A549 (cell line): ENCODE data around the gene SOS1. TPM values are rescaled to one million over a fixed set of nuclear protein-coding genes. Genes with fewer than 3 reads are reported as not detected.
A peak's percentile ranks its signal among the peaks of the same experiment; 100 is the strongest.
"Not testable (repeated sequence)": the region's sequence is repeated elsewhere in the genome, so short reads cannot be mapped to it uniquely, and the experiment has no call there.

Experiments used
- ATAC-seq, 2 experiments: fragments of 200-7000 bp in 1 of 2; fragments of >200 bp in 1 of 2; cut with Nextera tagmentation in 1 of 2; cut with Tn5 transposase in 1 of 2; 3 replicates each; pipeline versions ENCODE4 v1.8.0 to v1.9.1; 2018 to 2020; ENCODE audit warnings: mild to moderate bottlenecking in 1 of 2, moderate library complexity in 1 of 2
- CTCF ChIA-PET: fragments of 300-600 bp; sonication (Branson Sonifier 250); formaldehyde crosslinking; extraction: SDS; loops from one replicate; lab custom pipeline; 2021; ENCODE audit warnings: antibody characterized with exemption, inconsistent platforms; lab: Yijun Ruan, JAX
- POLR2A ChIA-PET: fragments of 350-600 bp; formaldehyde crosslinking; extraction: SDS; loops from one replicate; lab custom pipeline; 2021; ENCODE audit warnings: antibody characterized with exemption, inconsistent platforms; lab: Yijun Ruan, JAX
- DNase-seq, 2 experiments: peaks; one replicate each; pipeline versions ENCODE4 v3.0.0 to v3.0.0-alpha.2; 2011 to 2016; ENCODE audit warnings: low read depth in 1 of 2, low spot score in 1 of 2
- FAIRE-seq: peaks from 2 replicates; lab custom pipeline; 2011; peaks lifted over from hg19 to GRCh38; lab: Jason Lieb, UNC
- H3K27ac ChIP-seq, 2 experiments: fragments of >200 bp; sonication (Bioruptor Twin); formaldehyde crosslinking; 3 replicates each; pipeline ENCODE4 v1.5.1; 2016 to 2017
- H3K4me1 ChIP-seq: fragments of >200 bp; sonication (Bioruptor Twin); formaldehyde crosslinking; 3 replicates; pipeline ENCODE4 v1.6.1; 2016
- H3K4me2 ChIP-seq: fragments of >200 bp; sonication (Bioruptor Twin); formaldehyde crosslinking; 3 replicates; pipeline ENCODE4 v1.6.1; 2016
- H3K4me3 ChIP-seq: fragments of >200 bp; sonication (Bioruptor Twin); formaldehyde crosslinking; 3 replicates; pipeline ENCODE4 v1.5.1; 2016
- H3K9me3 ChIP-seq: fragments of >200 bp; sonication (Bioruptor Twin); formaldehyde crosslinking; 3 replicates; pipeline ENCODE4 v1.6.1; 2016
- CBX2 ChIP-seq: fragments of 200-600 bp; sonication (generic); IDR thresholded peaks from 2 replicates; pipeline ENCODE4 v1.6.1; 2016; ENCODE audit warnings: low read depth, mild to moderate bottlenecking, borderline replicate concordance
- CHD2 ChIP-seq: fragments of 150-350 bp; IDR thresholded peaks from 2 replicates; pipeline ENCODE4 v1.6.1; 2014; ENCODE audit warnings: low read length; ENCODE audit not compliant: partially characterized antibody
- CHD4 ChIP-seq: fragments of 200-600 bp; sonication (generic); IDR thresholded peaks from 2 replicates; pipeline ENCODE4 v1.6.1; 2016; ENCODE audit warnings: antibody characterized with exemption, mild to moderate bottlenecking, borderline replicate concordance
- E2F6 ChIP-seq: IDR thresholded peaks from 2 replicates; pipeline ENCODE4 v1.6.1; 2012; ENCODE audit warnings: low read depth, borderline replicate concordance
- EHMT2 ChIP-seq: fragments of 200-600 bp; sonication (generic); IDR thresholded peaks from 2 replicates; pipeline ENCODE4 v1.6.1; 2016; ENCODE audit warnings: antibody characterized with exemption, low read depth, mild to moderate bottlenecking, moderate library complexity
- EP300 ChIP-seq, 2 experiments: fragments of >200 bp; sonication (Bioruptor Twin); formaldehyde crosslinking; IDR thresholded peaks; 2 replicates in 1 of 2; 3 replicates in 1 of 2; pipeline ENCODE4 v1.6.1; 2016 to 2017
- ESRRA ChIP-seq: fragments of 150-350 bp; IDR thresholded peaks from 2 replicates; pipeline ENCODE4 v1.6.1; 2014; ENCODE audit warnings: mild to moderate bottlenecking, low read length, borderline replicate concordance
- FOXS1 ChIP-seq: fragments of 250-450 bp; sonication (Bioruptor Pico); IDR thresholded peaks from 2 replicates; pipeline ENCODE4 v1.5.0; 2020; ENCODE audit warnings: mild to moderate bottlenecking, moderate library complexity
- GATA3 ChIP-seq: IDR thresholded peaks from 2 replicates; pipeline ENCODE4 v1.6.1; 2012; ENCODE audit warnings: borderline replicate concordance
- HDAC2 ChIP-seq: fragments of 200-600 bp; sonication (generic); IDR thresholded peaks from 2 replicates; pipeline ENCODE4 v1.6.1; 2016
- HEYL ChIP-seq: fragments of 250-450 bp; sonication (Bioruptor Pico); IDR thresholded peaks from 2 replicates; pipeline ENCODE4 v1.8.0; 2021; ENCODE audit warnings: mild to moderate bottlenecking, moderate library complexity
- JUNB ChIP-seq: fragments of >200 bp; sonication (Bioruptor Twin); formaldehyde crosslinking; IDR thresholded peaks from 2 replicates; pipeline ENCODE4 v1.6.1; 2016
- KDM1A ChIP-seq: fragments of 200-600 bp; sonication (generic); IDR thresholded peaks from 2 replicates; pipeline ENCODE4 v1.6.1; 2016; ENCODE audit warnings: low read depth, mild to moderate bottlenecking
- KDM5A ChIP-seq: fragments of 200-600 bp; sonication (generic); IDR thresholded peaks from 2 replicates; pipeline ENCODE4 v1.6.1; 2016; ENCODE audit warnings: antibody characterized with exemption, mild to moderate bottlenecking
- MAFK ChIP-seq: fragments of 450-650 bp; IDR thresholded peaks from 2 replicates; pipeline ENCODE4 v1.6.1; 2014; ENCODE audit not compliant: partially characterized antibody
- NFE2L2 ChIP-seq: fragments of 150-350 bp; conservative IDR thresholded peaks from 2 replicates; pipeline ENCODE4 v1.6.1; 2014; ENCODE audit warnings: low read length
- POLR2AphosphoS2 ChIP-seq: conservative IDR thresholded peaks from 2 replicates; pipeline ENCODE4 v1.6.1; 2012; ENCODE audit warnings: low read length, improper control_type of control experiment, inconsistent platforms
- RAD21 ChIP-seq, 2 experiments: fragments of >200 bp in 1 of 2; sonication (Bioruptor Twin) in 1 of 2; formaldehyde crosslinking in 1 of 2; IDR thresholded peaks in 1 of 2; conservative IDR thresholded peaks in 1 of 2; 2 replicates in 1 of 2; 3 replicates in 1 of 2; pipeline ENCODE4 v1.6.1; 2012 to 2018; ENCODE audit warnings: inconsistent platforms in 1 of 2
- RARB ChIP-seq: fragments of 250-450 bp; sonication (Bioruptor Pico); IDR thresholded peaks from 2 replicates; pipeline ENCODE4 v1.8.0; 2021; ENCODE audit warnings: mild to moderate bottlenecking, moderate library complexity
- RCOR1 ChIP-seq: fragments of 150-350 bp; IDR thresholded peaks from 2 replicates; pipeline ENCODE4 v1.6.1; 2014; ENCODE audit warnings: antibody characterized with exemption, low read length, low read depth
- RNF2 ChIP-seq: fragments of 200-600 bp; sonication (generic); IDR thresholded peaks from 2 replicates; pipeline ENCODE4 v1.6.1; 2016; ENCODE audit warnings: low read depth, mild to moderate bottlenecking, antibody characterized with exemption, moderate library complexity, borderline replicate concordance
- TFCP2L1 ChIP-seq: fragments of 250-450 bp; sonication (Bioruptor Pico); IDR thresholded peaks from 2 replicates; pipeline ENCODE4 v1.5.0; 2021; ENCODE audit warnings: mild to moderate bottlenecking
- USF2 ChIP-seq: fragments of 450-650 bp; IDR thresholded peaks from 2 replicates; pipeline ENCODE4 v1.6.1; 2014; ENCODE audit warnings: antibody characterized with exemption
- ZFP36 ChIP-seq: fragments of 450-650 bp; IDR thresholded peaks from 2 replicates; pipeline ENCODE4 v1.6.1; 2014; ENCODE audit warnings: borderline replicate concordance; ENCODE audit not compliant: partially characterized antibody
- WGBS: methylation state at CpG from one replicate; pipeline ENCODE4 v1.1.6; 2017; ENCODE audit errors: missing lambda C conversion rate; 5-methylcytosine and 5-hydroxymethylcytosine counted together
- polyA plus RNA-seq, 4 experiments: library from polyadenylated mRNA; depleted of rRNA in 3 of 4; stranded (reverse); fragments of >200 nt; fragmentation: RNase III in 1 of 4; extraction: RNeasy Plus Mini Kit Qiagen cat#74134 plus additional on column Dnase treatment in 1 of 4; gene quantifications; 2 replicates in 3 of 4; 3 replicates in 1 of 4; pipeline ENCODE4 v1.2.3, GENCODE V29; 2011 to 2017
- TF ChIP-seq, protein P1 (sequence below): IDR thresholded peaks from 2 replicates; pipeline ENCODE4 v1.6.1; 2012

SOS1 gene
- polyA plus RNA-seq, 2 of the 4 experiments (the other 2 are of a cell fraction) = 19.6 to 48.9 TPM

DNA sequence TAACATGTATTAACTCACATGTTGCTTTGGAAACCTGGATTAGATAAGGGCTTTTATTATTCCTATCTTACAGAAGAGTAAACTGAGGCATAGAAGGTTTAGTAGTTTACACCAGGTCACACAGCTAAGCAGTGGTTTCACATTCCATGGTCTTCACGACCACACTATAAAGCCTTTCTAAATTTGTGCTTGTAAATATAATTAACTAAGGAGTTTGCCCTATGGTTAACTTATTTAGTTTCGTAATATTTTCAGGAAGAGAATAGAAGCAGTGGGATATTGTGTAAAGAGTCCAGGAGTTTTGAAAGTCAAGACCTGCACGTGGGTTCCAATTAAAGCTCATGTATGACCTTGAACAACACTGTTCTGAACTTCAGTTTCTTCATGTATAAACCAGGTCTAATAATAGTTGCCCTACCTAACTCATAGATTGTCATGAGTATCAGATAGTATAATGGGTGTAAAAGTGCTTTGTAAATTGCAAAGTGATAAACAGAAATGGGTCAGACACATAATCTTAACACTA is 19.5 kb upstream of the SOS1 start:
- no peak for TF ChIP-seq RCOR1
- no peak for TF ChIP-seq ZFP36
- no peak for TF ChIP-seq JUNB
- no peak for TF ChIP-seq KDM5A
- TF ChIP-seq FOXS1 = no peak
- TF ChIP-seq POLR2AphosphoS2 = no peak
- TF ChIP-seq E2F6 = no peak
- TF ChIP-seq ESRRA = no peak
- 41% methylated on average over 3 of the region's 3 CpGs for WGBS
- peaks cover 34% of the 10 kb centered on the region for H3K4me1 ChIP-seq
- peak overlapping the region; percentile 2; the same call in 2 of the 3 replicates for H3K4me2 ChIP-seq
- ATAC-seq (no peak), FAIRE-seq (no peak), DNase-seq (no peak)
- ChIA-PET CTCF (interaction anchor here (0.9 kb wide), 1 partner anchor 10 kb away, joined by 3 read pairs; no protein-coding TSS in a partner anchor), POLR2A (interaction anchor here (1.0 kb wide), 1 partner anchor 20 kb away, joined by 3 read pairs; the partner anchor contains the start of gene SOS1)
- no peak overlapping the region for H3K4me3 ChIP-seq
- H3K27ac ChIP-seq = peak overlapping the region in 1 of 2 experiments; percentile 9; a peak in 1 of 6 replicates
- no peaks in the 10 kb centered on the region for H3K9me3 ChIP-seq

DNA sequence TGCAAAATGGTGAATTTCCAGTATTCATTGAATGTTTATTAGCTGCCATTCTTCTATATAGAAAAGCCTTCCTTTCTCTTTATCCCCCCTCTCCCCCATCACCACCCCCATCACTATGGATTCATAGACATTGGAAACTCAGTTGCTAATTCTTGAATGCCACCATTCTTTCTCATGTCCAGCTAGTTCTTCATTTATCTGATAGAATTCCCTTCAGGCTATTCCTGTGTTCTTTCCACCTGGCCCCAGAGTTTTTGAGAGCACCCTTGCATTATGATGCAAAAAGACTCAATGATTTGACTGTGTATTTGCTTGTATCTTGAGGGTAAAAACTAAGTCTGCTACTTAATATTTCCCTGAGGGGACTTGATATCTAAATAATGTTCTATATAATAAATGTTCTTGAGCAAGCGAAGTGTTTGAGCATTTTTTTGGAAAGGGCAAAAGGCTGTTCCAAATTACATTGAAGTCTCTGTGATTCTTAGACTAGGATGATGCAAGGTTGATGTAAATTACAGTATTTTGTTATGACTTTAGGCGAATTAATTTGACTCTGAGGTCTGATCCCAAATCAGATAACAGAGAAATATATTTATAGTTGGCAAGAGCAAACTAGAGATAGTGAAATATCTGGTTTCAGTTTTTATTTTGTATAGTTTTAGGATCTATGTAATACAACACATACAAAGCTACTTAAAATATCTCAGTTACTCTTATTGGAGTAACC is 18.8 kb upstream of the SOS1 start:
- CTCF ChIA-PET = interaction anchor here (0.9 to 1.7 kb wide), 2 partner anchors 9 to 15 kb away, joined by 3 to 4 read pairs; no protein-coding TSS in a partner anchor
- H3K9me3 ChIP-seq = no peaks in the 10 kb centered on the region
- no peak for TF ChIP-seq CHD4
- TF ChIP-seq EHMT2 = no peak
- no peak for TF ChIP-seq MAFK
- H3K4me3 ChIP-seq = no peak overlapping the region
- 67% methylated on average over 2 of the region's 2 CpGs for WGBS
- FAIRE-seq (no peak), ATAC-seq (no peak), DNase-seq (no peak)
- H3K4me1 ChIP-seq = peaks cover 34% of the 10 kb centered on the region
- POLR2A ChIA-PET = interaction anchor here (1.0 kb wide), 1 partner anchor 19 kb away, joined by 3 read pairs; the partner anchor contains the start of gene SOS1
- H3K4me2 ChIP-seq = peak overlapping the region; percentile 2; the same call in 2 of the 3 replicates
- peak overlapping the region; percentile 9 to 19; a peak in 2 of 6 replicates for H3K27ac ChIP-seq

DNA sequence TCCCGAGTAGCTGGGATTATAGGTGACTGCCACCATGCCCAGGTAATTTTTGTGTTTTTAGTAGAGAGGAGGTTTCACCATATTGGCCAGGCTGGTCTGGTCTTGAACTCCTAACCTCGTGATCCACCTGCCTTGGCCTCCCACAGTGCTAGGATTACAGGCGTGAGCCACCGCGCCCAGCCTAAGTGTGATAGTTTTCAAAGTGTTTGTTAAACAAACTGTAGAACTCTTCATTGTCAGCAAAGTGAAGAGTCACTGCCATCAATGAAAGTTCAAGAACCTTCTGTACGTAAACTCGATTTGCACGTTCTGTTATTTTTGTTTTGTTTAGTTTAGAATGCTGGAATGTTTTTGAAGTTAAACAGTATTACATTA is 18.0 kb upstream of the SOS1 start:
- H3K4me1 ChIP-seq = peaks cover 34% of the 10 kb centered on the region
- DNase-seq (no peak), FAIRE-seq (no peak), ATAC-seq (no peak)
- no peak overlapping the region for H3K4me3 ChIP-seq
- H3K9me3 ChIP-seq = no peaks in the 10 kb centered on the region
- H3K4me2 ChIP-seq = peak overlapping the region; percentile 38; the same call in 1 of the 3 replicates
- POLR2A ChIA-PET = no interaction called here
- 84% methylated on average over 8 of the region's 8 CpGs for WGBS
- no peak overlapping the region; a peak in 1 of 6 replicates for H3K27ac ChIP-seq
- CTCF ChIA-PET = interaction anchor here (1.7 kb wide), 1 partner anchor 14 kb away, joined by 4 read pairs; no protein-coding TSS in a partner anchor
- TF ChIP-seq CBX2 (no peak), CHD2 (no peak), EP300 (IDR thresholded peaks at IDR 0.05) (no peak), TFCP2L1 (no peak), FOXS1 (no peak), NFE2L2 (no peak), RAD21 (conservative IDR thresholded peaks at IDR 0.05 in 1 of 2, IDR thresholded peaks at IDR 0.05 in 1 of 2) (no peak), HEYL (no peak), CHD4 (no peak), RARB (CRISPR knock-in tag) (no peak), KDM1A (no peak), GATA3 (no peak), HDAC2 (no peak), MAFK (no peak), USF2 (no peak), RNF2 (no peak)
- TF ChIP-seq, protein P1, sequence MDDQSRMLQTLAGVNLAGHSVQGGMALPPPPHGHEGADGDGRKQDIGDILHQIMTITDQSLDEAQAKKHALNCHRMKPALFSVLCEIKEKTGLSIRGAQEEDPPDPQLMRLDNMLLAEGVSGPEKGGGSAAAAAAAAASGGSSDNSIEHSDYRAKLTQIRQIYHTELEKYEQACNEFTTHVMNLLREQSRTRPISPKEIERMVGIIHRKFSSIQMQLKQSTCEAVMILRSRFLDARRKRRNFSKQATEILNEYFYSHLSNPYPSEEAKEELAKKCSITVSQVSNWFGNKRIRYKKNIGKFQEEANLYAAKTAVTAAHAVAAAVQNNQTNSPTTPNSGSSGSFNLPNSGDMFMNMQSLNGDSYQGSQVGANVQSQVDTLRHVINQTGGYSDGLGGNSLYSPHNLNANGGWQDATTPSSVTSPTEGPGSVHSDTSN = no peak

DNA sequence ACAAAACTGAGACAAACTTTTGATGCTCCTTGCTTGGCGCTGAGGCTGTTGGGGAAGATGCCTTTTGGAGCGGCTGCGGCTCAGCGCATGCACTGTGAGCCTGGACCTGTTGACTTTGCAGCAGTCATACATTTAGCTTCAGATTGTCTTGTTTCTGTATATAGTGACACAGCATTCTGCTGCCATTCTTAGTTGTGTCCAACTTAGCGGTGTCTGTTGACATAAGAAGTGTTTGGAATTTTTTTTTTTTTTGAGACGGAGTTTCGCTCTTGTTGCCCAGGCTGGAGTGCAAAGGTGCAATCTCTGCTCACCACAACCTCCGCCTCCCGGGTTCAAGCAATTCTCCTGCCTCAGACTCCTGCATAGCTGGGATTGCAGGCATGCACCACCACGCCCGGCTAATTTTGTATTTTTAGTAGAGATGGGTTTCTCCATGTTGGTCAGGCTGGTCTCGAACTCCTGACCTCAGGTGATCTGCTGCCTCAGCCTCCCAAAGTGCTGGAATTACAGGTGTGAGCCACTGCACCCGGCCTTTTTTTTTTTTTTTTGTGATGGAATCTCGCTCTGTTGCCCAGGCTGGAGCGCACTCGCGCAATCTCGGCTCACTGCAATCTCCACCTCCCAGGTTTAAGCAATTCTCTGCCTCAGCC is 17.5 kb upstream of the SOS1 start:
- Histone ChIP-seq H3K4me2 (peak overlapping the region; percentile 38), H3K4me1 (peaks cover 34% of the 10 kb centered on the region)
- H3K27ac ChIP-seq, H3K4me3 ChIP-seq, H3K9me3 ChIP-seq, FAIRE-seq, POLR2A ChIA-PET: not testable (repeated sequence)
- WGBS = 57% methylated on average over 18 of the region's 18 CpGs
- DNase-seq (peak in 1 of 2 experiments; percentile 58), ATAC-seq (peak; percentile 54 to 83; a peak in 4 of 6 replicates)
- CTCF ChIA-PET = interaction anchor here (1.7 kb wide), 1 partner anchor 14 kb away, joined by 4 read pairs; no protein-coding TSS in a partner anchor
